SJCRH30 (cell line): ENCODE measurements around the gene CKB. TPM values are rescaled to one million over a fixed set of nuclear protein-coding genes. Genes with fewer than 3 reads are reported as not detected.
A peak's percentile ranks its signal among the peaks of the same experiment; 100 is the strongest.

ENCODE experiments used
- DNase-seq, 2 experiments: peaks; one replicate each; pipeline ENCODE4 v3.0.0-alpha.2; 2015 to 2020
- H3K27ac ChIP-seq: fragments of 250-450 bp; sonication (Bioruptor Pico); 2 replicates; pipeline ENCODE4 v1.5.1; 2020; ENCODE audit warnings: mild to moderate bottlenecking, moderate library complexity
- H3K27me3 ChIP-seq: fragments of 250-450 bp; sonication (Bioruptor Pico); 2 replicates; pipeline ENCODE4 v1.5.1; 2020; ENCODE audit warnings: mild to moderate bottlenecking, moderate library complexity
- H3K36me3 ChIP-seq: fragments of 250-450 bp; sonication (Bioruptor Pico); 2 replicates; pipeline ENCODE4 v1.5.1; 2020; ENCODE audit warnings: mild to moderate bottlenecking, moderate library complexity
- H3K4me1 ChIP-seq: fragments of 250-450 bp; sonication (Bioruptor Pico); 2 replicates; pipeline ENCODE4 v1.5.1; 2020; ENCODE audit warnings: mild to moderate bottlenecking, moderate library complexity
- H3K4me3 ChIP-seq: fragments of 250-450 bp; sonication (Bioruptor Pico); 2 replicates; pipeline ENCODE4 v1.5.1; 2020; ENCODE audit warnings: mild to moderate bottlenecking, moderate library complexity
- H3K9me3 ChIP-seq: fragments of 250-450 bp; sonication (Bioruptor Pico); replicated peaks from 2 replicates; pipeline ENCODE4 v1.5.1; 2020; ENCODE audit warnings: mild to moderate bottlenecking, moderate library complexity
- total RNA-seq: library from RNA; depleted of rRNA; stranded (reverse); fragments of >200 nt; shearing (Covaris generic); gene quantifications from 2 replicates; pipeline ENCODE4 v1.2.3, GENCODE V29; 2014; rRNA removed

Gene CKB
- 66.4 and 84.4 TPM in 2 replicates for total RNA-seq

DNA sequence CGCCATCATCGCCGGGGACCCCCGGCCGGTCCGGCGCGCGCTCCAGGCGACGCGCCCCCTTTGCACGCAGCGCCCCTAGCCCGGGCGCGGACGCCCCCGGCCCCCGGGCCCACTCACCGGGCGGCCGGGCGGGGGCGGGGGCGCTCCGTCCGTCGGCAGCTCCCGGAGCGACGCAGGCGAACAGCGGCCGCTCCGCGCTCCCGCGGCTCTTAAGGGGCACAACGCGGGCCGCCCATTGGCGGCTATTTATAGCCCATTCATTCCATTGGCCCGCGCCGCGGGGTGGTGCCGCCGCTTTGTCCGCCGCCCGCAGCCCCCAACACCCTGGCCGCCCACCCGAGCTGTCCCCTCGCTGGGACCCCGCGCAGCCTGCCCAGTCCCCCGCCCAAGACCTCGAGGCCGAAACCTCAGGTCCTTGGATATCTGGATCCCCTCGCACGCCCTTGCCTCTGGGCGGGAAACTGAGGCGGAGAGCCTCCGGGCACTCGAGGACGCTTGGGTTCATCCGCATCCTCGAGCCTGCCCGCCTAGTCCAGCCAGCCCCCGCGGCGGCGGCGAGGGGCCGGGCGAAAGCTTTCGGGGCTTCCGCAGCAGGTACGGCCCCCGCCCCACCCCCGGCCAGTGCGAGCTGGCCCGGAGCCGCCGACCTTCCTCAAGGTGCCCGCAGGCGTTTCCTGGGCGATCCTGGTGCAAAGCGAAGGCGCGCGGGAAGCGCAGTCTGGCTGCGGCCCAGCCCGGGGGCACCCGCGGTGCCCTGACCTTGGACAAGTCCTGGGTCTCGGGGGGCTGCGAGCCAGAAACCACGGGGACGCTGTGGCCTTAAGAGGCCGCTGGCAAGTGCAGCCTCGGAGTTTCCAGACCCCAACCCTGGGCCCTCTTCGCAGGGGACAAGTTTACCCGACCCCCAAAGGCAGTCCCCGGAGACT lies at the start of gene CKB:
Gene CKB (minus strand): TSS at position 182 of the 926 bp plus-strand sequence. CDS start 337 bp downstream, outside the sequence.
- Histone ChIP-seq H3K4me1 (peaks cover 22% of the 10 kb centered on the region), H3K27me3 (no peaks in the 10 kb centered on the region; the same call in 1 of the 2 replicates), H3K36me3 (no peaks in the 10 kb centered on the region), H3K9me3 (no peaks in the 10 kb centered on the region), H3K27ac (no peak within 1 kb of the TSS), H3K4me3 (peak within 1 kb of the TSS; percentile 64)
- DNase-seq = peak; percentile 77 to 87

DNA sequence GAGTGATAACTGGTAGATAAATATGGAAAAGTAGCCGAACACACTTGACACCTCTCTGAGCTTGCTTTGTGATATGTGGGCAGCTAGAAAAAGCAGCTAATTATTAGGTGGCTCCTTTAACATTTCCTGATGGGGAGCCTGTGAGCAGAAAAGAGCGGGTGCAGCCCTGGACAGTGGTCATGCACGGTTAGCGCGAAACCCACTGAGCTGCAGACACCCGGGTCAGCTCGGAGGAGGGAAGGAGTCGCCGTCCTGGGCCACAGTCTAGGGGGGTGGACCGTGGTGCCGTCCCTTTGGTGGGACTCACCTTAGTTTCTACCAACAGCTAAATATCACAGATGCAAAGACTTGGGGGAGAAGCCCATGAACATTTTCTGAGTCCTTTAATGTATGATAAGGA lies 46.8 kb upstream of the CKB start:
- Histone ChIP-seq H3K4me1 (no peaks in the 10 kb centered on the region), H3K9me3 (no peaks in the 10 kb centered on the region), H3K27me3 (no peaks in the 10 kb centered on the region), H3K36me3 (peaks cover 12% of the 10 kb centered on the region), H3K4me3 (no peak overlapping the region), H3K27ac (no peak overlapping the region)
- no peak for DNase-seq

DNA sequence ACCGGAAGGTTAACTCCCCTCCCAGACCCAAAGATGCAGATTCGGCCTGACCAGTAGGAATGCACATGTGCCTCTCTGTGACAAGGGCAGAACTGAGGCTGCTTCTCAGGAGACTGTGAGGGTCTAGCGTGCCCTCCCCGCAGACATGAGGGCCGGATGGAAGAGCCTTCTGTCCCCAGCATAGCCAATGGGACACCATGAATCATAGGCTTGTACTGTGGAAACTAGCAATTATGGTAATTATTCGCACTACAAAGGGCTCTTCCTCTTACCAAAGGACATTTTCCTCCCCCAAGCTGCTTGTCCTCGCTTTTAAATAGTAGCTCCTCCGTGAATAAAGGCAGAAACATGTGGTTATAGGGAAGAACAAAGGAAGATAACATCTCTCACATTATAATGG lies 46.3 kb upstream of the CKB start:
- no peaks in the 10 kb centered on the region for H3K9me3 ChIP-seq
- no peak overlapping the region for H3K4me3 ChIP-seq
- no peak overlapping the region for H3K27ac ChIP-seq
- no peaks in the 10 kb centered on the region for H3K27me3 ChIP-seq
- H3K4me1 ChIP-seq = no peaks in the 10 kb centered on the region
- peaks cover 12% of the 10 kb centered on the region for H3K36me3 ChIP-seq
- DNase-seq = no peak

DNA sequence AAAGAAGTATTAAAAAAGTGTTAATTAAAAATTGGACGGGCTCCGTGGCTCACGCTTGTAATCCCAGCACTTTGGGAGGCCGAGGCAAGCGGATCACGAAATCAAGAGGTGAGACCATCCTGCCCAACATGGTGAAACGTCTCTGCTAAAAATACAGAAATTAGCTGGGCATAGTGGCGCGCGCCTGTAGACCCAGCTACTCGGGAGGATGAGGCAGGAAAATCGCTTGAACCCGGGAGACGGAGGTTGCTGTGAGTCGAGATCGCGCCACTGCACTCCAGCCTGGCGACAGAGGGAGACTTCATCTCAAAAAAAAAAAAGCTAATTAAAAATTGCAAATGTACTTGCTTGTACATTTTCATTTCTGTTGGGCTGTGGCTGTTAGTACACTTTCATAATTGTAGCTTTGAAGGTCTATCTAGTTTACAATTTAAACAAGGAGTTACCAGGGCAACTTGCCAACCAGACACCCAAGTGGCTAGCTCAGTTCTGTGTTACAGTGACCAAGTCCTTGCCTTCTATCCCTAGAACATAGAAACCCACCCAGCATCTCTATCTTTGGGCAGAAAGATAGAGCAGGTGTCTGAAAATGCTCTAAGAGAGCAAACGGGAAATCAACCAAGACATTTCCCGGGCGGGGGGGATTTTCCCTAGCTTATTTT lies 41.3 kb upstream of the CKB start:
- H3K36me3 ChIP-seq = peaks cover 19% of the 10 kb centered on the region
- peaks cover 4% of the 10 kb centered on the region for H3K4me1 ChIP-seq
- no peak for DNase-seq
- no peaks in the 10 kb centered on the region for H3K9me3 ChIP-seq
- H3K4me3 ChIP-seq = peak overlapping the region; percentile 94
- no peaks in the 10 kb centered on the region for H3K27me3 ChIP-seq
- H3K27ac ChIP-seq = no peak overlapping the region

DNA sequence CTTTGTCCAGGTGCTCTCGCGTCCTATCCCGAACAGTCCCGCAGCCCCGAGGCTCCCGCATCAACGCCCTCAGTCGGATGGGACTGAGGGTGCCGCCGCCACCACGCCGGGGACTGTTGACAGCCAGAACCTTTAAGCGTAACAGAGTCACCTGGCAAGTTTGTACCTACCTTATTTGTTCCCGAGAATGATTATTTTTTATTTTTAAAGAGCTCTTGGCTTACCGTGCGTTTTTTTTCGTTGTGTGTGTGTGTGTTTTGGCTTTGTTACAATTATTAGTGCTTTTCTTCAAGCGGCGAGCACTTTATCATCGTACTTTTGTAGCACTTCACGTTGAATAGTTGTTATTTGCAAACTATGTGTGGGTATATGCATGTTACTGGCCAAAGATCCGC lies 40.6 kb upstream of the CKB start:
- peak overlapping the region; percentile 94 for H3K4me3 ChIP-seq
- DNase-seq = no peak
- H3K27ac ChIP-seq = peak overlapping the region; percentile 71; the same call in 1 of the 2 replicates
- H3K36me3 ChIP-seq = peaks cover 20% of the 10 kb centered on the region
- H3K27me3 ChIP-seq = no peaks in the 10 kb centered on the region
- peaks cover 10% of the 10 kb centered on the region for H3K4me1 ChIP-seq
- H3K9me3 ChIP-seq = no peaks in the 10 kb centered on the region

DNA sequence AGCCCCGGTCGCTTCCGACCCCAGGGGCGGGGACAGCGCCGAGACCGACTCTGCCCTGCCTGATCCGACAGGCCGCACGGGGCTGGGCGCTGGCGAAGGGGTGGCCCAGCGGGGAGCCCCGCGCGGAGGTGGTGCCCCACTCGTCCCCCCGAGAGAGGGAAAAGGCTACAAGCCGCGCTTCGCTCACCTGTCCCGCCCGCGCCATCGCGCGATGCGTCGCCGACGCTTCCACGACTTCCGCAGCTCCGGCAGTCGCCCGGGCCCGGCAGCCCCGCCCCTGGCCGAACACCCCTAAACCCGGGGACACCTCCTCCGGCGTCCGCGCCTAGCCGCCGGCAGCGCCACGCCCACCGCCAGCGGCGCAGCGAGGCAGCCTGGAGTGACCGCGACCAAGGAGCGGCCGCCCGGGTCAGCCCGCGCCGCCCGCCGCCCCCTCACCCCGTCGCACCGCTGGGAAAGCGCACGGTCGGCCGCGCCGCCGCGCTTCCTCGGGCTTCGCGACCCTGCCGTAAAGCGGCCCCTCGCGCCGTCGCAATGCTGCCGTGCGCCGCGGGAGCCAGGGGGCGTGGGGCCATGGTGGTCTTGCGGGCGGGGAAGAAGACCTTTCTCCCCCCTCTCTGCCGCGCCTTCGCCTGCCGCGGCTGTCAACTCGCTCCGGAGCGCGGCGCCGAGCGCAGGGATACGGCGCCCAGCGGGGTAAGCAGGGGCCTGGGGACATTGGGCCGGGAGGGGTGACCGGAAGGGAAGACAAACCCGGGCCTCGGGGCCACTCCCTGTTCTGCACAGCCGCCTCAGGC lies 40.0 kb upstream of the CKB start, which contains the start of the genes BAG5 and COA8:
Gene BAG5 (minus strand): TSS at position 229 of the 797 bp plus-strand sequence. CDS start 1,493 bp downstream, outside the sequence.
Gene COA8 (plus strand): TSS at position 532 of the 797 bp plus-strand sequence. CDS start 42 bp downstream, at position 574.
- peak within 1 kb of the TSS; percentile 71 for H3K27ac ChIP-seq
- H3K27me3 ChIP-seq = no peaks in the 10 kb centered on the region
- peak; percentile 90 to 92 for DNase-seq
- H3K4me3 ChIP-seq = peak within 1 kb of the TSS; percentile 94
- peaks cover 14% of the 10 kb centered on the region for H3K4me1 ChIP-seq
- no peaks in the 10 kb centered on the region for H3K9me3 ChIP-seq
- peaks cover 24% of the 10 kb centered on the region for H3K36me3 ChIP-seq

DNA sequence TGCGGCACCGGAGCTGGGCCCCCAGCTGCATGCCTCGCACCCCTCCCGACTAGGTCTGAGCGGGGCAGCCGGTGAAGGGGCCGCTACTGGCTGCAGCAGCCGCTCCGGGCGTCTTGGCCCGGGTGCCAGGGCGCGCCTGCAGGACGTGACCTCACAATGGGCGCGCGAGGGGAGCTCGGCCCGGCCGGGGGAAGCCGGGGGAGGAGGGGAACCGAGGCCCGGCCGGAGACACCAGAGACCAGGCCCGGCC lies 39.5 kb upstream of the CKB start:
- DNase-seq = peak in 1 of 2 experiments; percentile 57
- no peaks in the 10 kb centered on the region for H3K9me3 ChIP-seq
- H3K4me1 ChIP-seq = peaks cover 14% of the 10 kb centered on the region
- peak overlapping the region; percentile 71 for H3K27ac ChIP-seq
- H3K27me3 ChIP-seq = no peaks in the 10 kb centered on the region
- peak overlapping the region; percentile 94 for H3K4me3 ChIP-seq
- peaks cover 29% of the 10 kb centered on the region for H3K36me3 ChIP-seq

DNA sequence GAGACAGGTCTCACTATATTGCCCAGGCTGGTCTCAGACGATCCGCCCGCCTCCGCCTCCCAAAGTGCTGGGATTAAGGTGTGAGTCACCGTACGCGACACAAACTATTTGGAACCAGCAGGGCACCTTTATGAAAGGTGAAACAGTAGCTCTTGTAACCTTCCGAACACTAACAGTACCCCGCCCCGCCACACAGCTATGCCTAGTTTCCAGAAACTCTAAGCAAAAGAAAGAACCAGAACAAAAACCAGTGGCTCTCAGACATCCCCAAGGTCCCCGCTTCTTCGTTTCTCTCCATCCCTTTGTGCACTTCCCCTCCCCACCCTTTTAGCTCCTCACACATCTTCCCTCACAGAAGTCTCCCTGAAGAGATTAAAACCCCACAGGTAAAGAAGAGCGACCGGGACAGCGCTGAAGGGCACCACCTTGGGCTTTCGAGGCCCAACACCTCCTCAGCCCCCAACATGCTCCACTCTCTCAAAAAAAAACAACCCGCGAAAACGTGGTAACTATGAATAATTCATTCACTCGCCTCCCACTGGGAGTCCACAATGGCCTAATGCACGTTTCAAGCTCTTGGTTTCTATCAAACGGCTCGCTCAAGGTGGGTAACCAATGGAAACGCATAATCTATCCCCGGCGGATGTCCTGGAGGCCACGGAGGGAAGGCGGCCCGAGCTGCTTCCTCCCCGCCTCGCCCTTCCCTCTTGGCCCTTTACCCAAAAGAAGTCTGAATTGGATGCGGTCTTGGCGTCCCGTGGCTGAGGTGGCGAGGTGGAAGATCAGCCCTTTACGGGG lies 39.0 kb upstream of the CKB start:
- H3K27me3 ChIP-seq = no peaks in the 10 kb centered on the region
- H3K4me1 ChIP-seq = peaks cover 14% of the 10 kb centered on the region
- peak overlapping the region; percentile 94 for H3K4me3 ChIP-seq
- H3K9me3 ChIP-seq = no peaks in the 10 kb centered on the region
- peak overlapping the region; percentile 71 for H3K27ac ChIP-seq
- peaks cover 31% of the 10 kb centered on the region for H3K36me3 ChIP-seq
- DNase-seq = peak; percentile 55 to 60

DNA sequence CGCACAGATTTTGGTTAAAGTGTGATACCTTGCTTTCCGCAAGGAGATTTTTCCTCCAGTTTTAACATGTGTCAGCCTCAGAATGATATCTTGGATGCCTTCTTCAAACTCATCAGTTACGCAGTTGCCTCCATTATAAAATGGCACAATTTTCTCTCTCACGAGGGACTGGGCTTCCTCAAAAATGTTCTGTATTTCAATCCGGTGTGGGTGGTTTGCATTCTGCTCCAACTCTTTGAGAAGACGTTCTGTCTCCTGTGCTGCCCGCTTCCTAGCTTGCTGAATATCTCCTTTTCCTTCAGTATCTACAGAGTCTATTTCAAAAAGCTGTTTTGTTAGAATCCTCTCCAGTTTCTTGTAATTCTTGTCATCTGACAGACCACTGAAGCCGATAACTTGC lies 38.1 kb upstream of the CKB start:
- Histone ChIP-seq H3K4me1 (peaks cover 14% of the 10 kb centered on the region), H3K36me3 (peaks cover 31% of the 10 kb centered on the region), H3K27ac (no peak overlapping the region), H3K9me3 (no peaks in the 10 kb centered on the region), H3K27me3 (no peaks in the 10 kb centered on the region), H3K4me3 (peak overlapping the region; percentile 94)
- no peak for DNase-seq

DNA sequence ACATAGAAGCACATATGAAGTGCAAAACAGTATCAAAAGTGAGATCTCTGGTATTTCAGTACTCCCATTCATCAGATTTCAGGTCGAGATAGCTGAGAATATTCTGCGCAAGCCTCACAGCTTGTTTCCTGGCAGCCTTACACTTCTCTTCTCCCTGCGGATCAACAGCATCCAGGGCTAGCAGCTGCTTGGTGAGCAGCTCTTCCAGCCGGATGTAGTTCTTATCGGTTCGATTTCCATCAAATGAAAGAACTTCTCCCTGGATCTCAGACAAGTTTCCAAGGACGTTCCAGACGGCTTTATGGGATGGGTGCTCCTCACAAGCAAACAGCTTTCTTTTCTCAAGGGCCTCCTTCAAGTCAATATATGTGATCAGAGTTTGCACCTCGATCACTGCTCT lies 37.1 kb upstream of the CKB start:
- no peak for DNase-seq
- Histone ChIP-seq H3K9me3 (no peaks in the 10 kb centered on the region), H3K36me3 (peaks cover 31% of the 10 kb centered on the region), H3K27ac (no peak overlapping the region), H3K4me3 (no peak overlapping the region), H3K27me3 (no peaks in the 10 kb centered on the region), H3K4me1 (peaks cover 14% of the 10 kb centered on the region)

DNA sequence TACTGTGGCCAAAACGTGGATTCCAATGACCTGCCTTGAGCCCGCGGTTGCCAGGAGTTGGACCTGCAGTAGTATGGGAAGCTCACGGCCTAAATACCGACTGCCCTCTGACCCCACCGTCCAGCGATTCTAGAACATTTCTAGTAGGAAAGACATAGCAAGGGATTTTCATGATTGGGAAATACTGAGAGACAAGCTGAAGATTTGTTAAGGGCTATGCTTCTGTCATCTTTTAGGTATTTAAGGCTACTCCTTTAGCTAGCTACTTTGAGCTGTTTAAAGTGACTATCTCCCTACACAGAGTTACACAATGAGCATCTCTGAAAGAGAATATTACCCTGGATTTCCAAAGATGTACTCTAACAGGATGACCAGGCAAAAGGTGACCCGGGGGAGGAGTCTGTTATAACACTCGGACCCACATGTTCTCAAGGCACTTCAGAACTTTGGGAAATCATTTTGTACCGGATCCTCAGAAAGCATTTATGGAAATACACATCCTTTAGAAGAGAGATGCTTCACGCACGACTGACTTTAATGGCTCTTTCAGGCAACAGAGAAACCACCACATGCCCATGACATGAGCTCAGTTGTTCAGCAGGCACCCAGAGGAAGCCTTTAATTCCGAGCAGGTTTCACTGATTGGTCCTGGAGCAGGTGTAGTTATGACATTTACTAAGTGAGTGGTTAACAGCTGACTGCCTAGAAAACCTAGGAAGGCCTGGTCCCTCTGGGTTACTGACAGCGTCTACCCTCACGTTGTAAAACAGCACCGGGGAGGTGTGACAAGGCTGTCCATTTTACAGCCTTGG lies 35.6 kb upstream of the CKB start:
- no peaks in the 10 kb centered on the region for H3K9me3 ChIP-seq
- no peak overlapping the region for H3K4me3 ChIP-seq
- no peaks in the 10 kb centered on the region for H3K27me3 ChIP-seq
- peak overlapping the region; percentile 58 for H3K27ac ChIP-seq
- H3K4me1 ChIP-seq = peaks cover 14% of the 10 kb centered on the region
- H3K36me3 ChIP-seq = peaks cover 31% of the 10 kb centered on the region
- DNase-seq = peak; percentile 59 to 67

DNA sequence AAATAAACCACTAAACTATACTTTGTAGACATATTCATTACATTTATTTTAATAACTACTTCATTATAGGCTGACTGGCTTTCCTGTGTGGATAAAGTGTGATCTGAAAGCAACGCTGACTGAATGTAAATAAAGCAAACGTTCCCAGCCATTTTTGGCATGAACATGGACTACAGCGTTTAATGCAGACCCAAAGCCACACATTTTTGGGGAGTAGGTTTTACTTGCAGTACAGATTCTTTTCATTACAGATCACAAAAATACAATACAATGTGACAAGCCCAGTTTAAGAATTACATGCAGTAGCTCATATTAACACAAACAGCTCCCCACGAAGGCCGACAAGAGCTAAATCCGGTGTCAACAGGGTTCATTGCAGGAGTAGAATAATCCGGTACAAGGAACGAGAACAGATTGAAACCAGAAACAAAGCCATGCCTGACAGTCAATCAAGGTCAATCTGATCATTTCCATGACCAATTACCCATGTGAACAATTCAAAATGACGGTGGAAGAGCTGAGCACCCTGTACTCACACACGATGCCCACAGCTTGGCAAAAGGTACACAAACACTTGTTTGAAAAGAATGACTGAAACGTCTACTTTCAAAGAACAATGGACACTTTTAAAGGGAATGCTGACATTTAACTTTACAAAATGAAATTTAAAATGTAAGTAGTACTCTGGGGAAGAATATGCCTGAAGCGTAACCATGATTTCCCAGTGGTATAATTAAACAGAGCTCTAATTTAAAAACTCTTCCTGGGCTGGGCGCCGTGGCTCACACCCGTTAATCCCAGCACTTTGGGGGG lies 34.5 kb upstream of the CKB start:
- DNase-seq = no peak
- no peak overlapping the region; the same call in 1 of the 2 replicates for H3K27ac ChIP-seq
- H3K27me3 ChIP-seq = no peaks in the 10 kb centered on the region
- H3K36me3 ChIP-seq = peaks cover 31% of the 10 kb centered on the region
- no peak overlapping the region for H3K4me3 ChIP-seq
- no peaks in the 10 kb centered on the region for H3K9me3 ChIP-seq
- H3K4me1 ChIP-seq = peaks cover 14% of the 10 kb centered on the region
